BJ (cell line): ENCODE results near the gene ESR1. TPM values are rescaled to one million over a fixed set of nuclear protein-coding genes. Genes with fewer than 3 reads are reported as not detected.
"Not testable (repeated sequence)": the region's sequence is repeated elsewhere in the genome, so short reads cannot be mapped to it uniquely, and the experiment has no call there.

Experiments
- CTCF ChIA-PET: fragments of 350-600 bp; formaldehyde crosslinking; extraction: SDS; loops from one replicate; lab custom pipeline; 2021; ENCODE audit warnings: antibody characterized with exemption, inconsistent platforms; lab: Yijun Ruan, JAX
- POLR2A ChIA-PET: fragments of 300-600 bp; sonication (Branson Sonifier 250); formaldehyde crosslinking; extraction: SDS; loops from one replicate; lab custom pipeline; 2021; ENCODE audit warnings: antibody characterized with exemption; lab: Charles Lee
- DNase-seq: peaks from one replicate; pipeline ENCODE4 v3.0.0-alpha.2; 2011; ENCODE audit warnings: low read depth
- H3K27me3 ChIP-seq: 2 replicates; pipeline ENCODE4 v1.6.0; 2011; ENCODE audit warnings: low read length; ENCODE audit not compliant: control insufficient read depth, insufficient read depth
- H3K36me3 ChIP-seq: 2 replicates; pipeline ENCODE4 v1.5.1; 2011; ENCODE audit warnings: low read length; ENCODE audit not compliant: control insufficient read depth, insufficient read depth
- H3K4me3 ChIP-seq: 2 replicates; pipeline ENCODE4 v1.5.1; 2011; ENCODE audit warnings: low read depth, mild to moderate bottlenecking, control low read depth, low read length
- polyA plus RNA-seq: library from polyadenylated mRNA; depleted of rRNA; stranded (reverse); fragments of >200 nt; gene quantifications from 2 replicates; pipeline ENCODE4 v1.2.3, GENCODE V29; 2011
- TF ChIP-seq, protein P1 (sequence below): IDR thresholded peaks from 2 replicates; pipeline ENCODE4 v1.5.1; 2011; ENCODE audit warnings: low read depth, mild to moderate bottlenecking, control low read depth, inconsistent platforms, low read length, moderate library complexity; ENCODE audit not compliant: insufficient read depth

ESR1 gene
- polyA plus RNA-seq, 1 experiment, result not detected

DNA sequence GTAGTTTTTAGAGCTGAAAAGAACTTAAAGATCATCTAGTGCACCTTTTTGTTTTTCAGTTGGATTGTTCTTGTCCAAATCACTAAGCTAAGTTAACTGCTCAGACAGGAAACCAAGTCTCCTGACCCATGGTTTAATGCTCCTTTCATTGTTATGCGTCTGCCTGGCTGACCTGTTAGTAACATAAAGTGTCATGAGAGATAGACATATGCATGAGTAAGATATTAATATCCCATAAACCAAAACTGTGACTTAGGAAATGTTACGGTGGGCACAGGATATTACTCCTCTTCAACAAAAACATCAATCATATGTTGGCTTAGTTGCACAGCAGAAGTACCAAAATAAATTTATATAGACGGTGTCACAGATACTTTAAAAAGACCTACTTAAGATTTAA is 84.0 kb downstream of the ESR1 start:
- no peaks in the 10 kb centered on the region for H3K27me3 ChIP-seq
- CTCF ChIA-PET, result no interaction called here
- POLR2A ChIA-PET, result no interaction called here
- TF ChIP-seq, protein P1, sequence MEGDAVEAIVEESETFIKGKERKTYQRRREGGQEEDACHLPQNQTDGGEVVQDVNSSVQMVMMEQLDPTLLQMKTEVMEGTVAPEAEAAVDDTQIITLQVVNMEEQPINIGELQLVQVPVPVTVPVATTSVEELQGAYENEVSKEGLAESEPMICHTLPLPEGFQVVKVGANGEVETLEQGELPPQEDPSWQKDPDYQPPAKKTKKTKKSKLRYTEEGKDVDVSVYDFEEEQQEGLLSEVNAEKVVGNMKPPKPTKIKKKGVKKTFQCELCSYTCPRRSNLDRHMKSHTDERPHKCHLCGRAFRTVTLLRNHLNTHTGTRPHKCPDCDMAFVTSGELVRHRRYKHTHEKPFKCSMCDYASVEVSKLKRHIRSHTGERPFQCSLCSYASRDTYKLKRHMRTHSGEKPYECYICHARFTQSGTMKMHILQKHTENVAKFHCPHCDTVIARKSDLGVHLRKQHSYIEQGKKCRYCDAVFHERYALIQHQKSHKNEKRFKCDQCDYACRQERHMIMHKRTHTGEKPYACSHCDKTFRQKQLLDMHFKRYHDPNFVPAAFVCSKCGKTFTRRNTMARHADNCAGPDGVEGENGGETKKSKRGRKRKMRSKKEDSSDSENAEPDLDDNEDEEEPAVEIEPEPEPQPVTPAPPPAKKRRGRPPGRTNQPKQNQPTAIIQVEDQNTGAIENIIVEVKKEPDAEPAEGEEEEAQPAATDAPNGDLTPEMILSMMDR, result no peak
- DNase-seq, result no peak
- no peaks in the 10 kb centered on the region for H3K36me3 ChIP-seq
- no peak overlapping the region for H3K4me3 ChIP-seq

DNA sequence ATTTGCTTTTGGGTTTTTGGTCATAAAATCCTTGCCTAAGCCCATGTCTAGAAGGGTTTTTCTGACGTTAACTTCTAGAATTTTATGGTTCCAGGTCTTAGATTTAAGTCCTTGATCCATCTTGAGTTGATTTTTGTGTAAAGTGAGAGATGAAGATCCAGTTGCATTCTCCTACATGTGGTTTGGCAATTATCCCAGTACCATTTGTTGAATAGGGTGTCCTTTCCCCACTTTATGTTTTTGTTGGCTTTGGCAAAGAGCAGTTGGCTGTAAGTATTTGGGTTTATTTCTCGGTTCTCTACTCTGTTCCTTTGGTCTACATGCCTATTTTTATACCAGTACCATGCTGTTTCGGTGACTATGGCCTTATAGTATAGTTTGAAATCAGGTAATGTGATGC is 86.9 kb downstream of the ESR1 start:
- H3K27me3 ChIP-seq, DNase-seq, POLR2A ChIA-PET, H3K4me3 ChIP-seq, CTCF ChIA-PET, H3K36me3 ChIP-seq: not testable (repeated sequence)

DNA sequence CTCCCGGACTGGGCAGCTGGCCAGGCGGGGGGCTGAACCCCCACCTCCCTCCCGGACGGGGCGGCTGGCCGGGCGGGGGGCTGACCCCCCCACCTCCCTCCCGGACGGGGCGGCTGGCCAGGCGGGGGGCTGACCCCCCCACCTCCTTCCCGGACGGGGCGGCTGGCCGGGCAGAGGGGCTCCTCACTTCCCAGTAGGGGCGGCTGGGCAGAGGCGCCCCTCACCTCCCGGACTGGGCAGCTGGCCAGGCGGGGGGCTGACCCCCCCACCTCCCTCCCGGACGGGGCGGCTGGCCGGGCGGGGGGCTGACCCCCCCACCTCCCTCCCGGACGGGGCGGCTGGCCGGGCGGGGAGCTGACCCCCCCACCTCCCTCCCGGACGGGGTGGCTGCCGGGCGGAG is 91.7 kb downstream of the ESR1 start:
- POLR2A ChIA-PET, H3K27me3 ChIP-seq, CTCF ChIA-PET, H3K4me3 ChIP-seq, H3K36me3 ChIP-seq, DNase-seq: not testable (repeated sequence)

DNA sequence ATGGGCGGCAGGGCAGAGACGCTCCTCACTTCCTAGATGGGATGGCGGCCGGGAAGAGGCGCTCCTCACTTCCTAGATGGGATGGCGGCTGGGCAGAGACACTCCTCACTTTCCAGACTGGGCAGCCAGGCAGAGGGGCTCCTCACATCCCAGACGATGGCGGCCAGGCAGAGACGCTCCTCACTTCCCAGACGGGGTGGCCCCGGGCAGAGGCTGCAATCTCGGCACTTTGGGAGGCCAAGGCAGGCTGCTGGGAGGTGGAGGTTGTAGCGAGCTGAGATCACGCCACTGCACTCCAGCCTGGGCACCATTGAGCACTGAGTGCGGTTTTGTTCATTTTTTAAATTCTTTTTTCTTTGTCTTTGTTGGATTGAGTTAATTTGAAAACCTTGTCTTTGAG is 92.3 kb downstream of the ESR1 start:
- POLR2A ChIA-PET, DNase-seq, H3K27me3 ChIP-seq, CTCF ChIA-PET, H3K4me3 ChIP-seq, H3K36me3 ChIP-seq: not testable (repeated sequence)

DNA sequence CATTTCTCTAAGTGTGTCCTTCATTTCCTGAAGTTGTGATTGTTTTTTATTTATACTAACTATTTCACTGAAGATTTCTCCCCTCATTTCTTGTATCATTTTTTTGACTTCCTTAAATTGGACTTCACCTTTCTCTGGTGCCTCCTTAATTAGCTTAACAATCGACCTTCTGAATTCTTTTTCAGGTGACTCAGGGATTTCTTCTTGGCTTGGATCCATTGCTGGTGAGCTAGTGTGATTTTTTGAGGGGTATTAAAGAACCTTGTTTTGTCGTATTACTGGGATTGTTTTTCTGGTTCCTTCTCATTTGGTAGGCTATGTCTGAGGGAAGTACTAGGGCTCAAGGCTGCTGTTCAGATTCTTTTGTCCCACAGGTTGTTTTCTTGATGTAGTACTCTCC is 92.8 kb downstream of the ESR1 start:
- Histone ChIP-seq H3K27me3 (no peaks in the 10 kb centered on the region), H3K4me3 (no peak overlapping the region), H3K36me3 (no peaks in the 10 kb centered on the region)
- TF ChIP-seq, protein P1, result no peak
- CTCF ChIA-PET, result no interaction called here
- POLR2A ChIA-PET, result no interaction called here
- DNase-seq, result no peak

DNA sequence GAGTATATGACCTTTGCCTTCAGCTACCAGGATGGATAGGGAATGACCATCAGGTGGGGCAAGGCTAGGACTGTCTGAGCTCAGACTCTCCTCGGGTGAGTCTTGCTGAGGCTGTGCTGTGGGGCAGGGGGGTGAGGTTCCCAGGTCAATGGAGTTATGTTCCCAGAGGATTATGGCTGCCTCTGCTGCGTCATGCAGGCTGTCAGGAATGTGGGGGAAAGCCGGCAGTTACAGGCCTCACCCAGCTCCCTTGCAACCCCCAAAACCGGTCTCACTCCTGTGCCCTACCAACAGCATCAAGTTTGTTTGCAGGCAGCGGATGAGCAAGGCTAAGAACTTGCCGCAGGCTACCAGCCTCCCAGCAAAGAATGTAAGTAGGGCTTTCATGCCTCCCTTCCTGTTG is 93.5 kb downstream of the ESR1 start:
- CTCF ChIA-PET, result no interaction called here
- Histone ChIP-seq H3K4me3 (no peak overlapping the region), H3K36me3 (no peaks in the 10 kb centered on the region), H3K27me3 (no peaks in the 10 kb centered on the region)
- POLR2A ChIA-PET, result no interaction called here
- DNase-seq, result no peak
- TF ChIP-seq, protein P1, result no peak

DNA sequence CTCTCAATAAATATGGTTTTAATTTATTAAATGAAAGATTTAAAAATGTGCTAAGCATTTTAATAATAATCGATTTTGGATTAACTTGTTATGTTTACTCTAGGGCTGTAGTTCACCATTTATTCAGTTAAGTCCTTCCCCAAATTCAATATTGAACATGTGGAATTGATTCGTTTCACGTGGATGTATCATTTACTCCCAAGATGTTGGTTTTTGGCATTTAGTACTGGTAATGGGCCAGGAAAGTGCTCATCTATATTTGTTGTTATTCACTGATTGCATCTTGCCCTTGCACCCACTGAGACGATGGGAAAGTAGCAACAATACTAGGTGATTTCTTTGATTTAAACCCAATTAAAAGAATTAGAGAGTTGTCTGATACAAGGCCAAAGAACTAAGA is 97.1 kb downstream of the ESR1 start:
- ChIA-PET POLR2A (no interaction called here), CTCF (no interaction called here)
- Histone ChIP-seq H3K4me3 (no peak overlapping the region), H3K27me3 (no peaks in the 10 kb centered on the region), H3K36me3 (no peaks in the 10 kb centered on the region)
- DNase-seq, result no peak
- TF ChIP-seq, protein P1, result no peak
